HCEC 1CT (cell line): ENCODE measurements around the gene RAB11FIP4.
A peak's percentile ranks its signal among the peaks of the same experiment; 100 is the strongest.

Experiments
- DNase-seq: peaks from one replicate; pipeline ENCODE4 v3.0.0-alpha.2; 2017

Gene RAB11FIP4

DNA sequence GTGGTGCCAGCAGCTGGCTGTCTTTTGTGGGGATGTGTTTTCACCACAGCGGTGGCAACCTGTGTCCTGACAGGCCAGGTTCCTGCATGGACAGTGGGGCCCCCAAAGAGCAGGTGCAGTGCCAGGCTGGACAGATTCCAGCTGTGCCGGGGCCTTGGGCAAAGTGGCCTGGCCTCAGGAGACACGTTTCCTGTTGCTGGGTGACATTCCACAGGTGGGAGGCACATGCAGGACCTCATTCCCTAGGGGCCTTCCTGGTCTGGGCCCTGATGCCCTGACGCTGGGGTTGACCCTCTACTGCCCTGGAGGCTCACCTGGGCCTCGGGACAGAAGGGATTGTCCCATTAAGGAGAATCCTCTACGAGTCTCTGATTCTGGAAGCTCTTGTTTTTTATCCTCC lies 182.4 kb downstream of the RAB11FIP4 start:
- DNase-seq: no peak

DNA sequence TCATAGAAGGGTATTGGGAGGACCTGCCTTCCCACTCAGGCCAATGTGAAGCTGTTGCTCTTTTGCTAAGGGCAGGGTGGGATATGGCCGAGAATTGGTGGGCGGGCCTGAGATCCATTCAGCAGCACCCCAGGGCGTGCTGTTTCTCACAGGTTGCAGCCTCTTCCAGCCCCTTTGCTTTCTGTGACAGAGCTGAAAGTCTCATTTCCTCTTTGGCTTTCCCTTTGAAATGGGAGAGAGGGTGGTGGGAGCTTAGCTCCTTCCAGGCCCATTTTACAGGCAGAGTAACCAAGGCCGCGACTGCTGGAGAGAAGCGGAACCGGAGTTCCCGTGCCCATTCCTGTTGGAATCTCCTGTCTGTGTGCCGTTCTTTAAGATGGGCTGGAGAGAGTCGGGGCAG lies 183.0 kb downstream of the RAB11FIP4 start:
- DNase-seq: no peak

DNA sequence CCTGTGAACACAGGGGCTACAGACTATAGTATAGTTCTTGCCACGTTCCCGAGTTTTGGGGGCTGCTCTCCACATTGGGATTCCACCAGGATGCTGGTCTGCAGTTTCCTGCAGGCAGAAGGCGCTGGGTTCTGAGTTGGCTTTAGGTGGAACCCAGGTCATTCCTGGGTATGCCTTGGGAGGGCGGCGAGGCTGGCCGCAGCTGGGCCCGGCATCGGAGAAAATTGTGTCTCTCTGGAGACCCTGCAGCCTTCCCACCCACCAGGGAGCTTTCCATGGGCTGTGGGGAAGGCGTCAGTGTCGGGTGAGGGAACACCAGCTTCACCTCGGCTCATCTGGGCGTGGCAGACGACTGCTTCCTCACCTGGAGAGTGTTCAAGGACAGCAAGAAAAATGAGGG lies 183.6 kb downstream of the RAB11FIP4 start:
- DNase-seq: no peak

DNA sequence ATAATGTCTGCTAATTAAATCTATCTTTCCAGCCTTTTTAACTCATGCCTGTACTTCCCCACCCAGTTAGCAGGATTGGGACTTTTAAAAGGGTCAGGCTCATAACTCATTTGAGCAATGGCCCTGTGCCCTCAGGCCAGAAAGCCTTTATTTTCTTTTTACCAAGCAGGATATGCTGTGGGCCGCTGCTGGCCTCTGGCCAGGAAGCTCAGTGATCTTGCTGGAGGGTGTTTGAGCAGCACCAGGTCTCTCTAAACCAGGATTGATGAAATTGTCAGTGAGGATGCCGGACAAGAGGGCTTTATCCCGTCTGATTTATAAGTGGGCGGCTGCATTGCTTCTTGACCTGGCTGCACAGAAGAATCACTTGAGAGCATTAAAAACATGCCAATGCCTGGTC lies 187.8 kb downstream of the RAB11FIP4 start:
- no peak for DNase-seq

DNA sequence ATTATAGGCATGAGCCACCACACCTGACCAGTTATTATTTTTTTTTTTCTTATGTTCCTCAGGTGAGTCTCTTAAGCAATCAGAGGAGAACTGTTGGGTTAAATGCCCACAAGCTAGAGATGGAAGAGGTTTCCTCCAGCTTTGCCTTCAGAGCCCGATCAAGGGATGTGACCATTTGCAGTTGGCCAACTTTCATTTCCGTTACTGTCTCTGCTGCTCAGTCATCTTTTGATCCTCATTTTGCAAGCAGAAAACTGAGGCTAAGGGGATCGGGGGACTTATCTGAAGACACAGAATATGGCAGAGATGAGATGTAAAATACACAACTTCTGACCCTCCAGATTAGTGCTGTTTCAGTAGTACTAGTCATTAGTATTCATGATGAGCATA lies 188.8 kb downstream of the RAB11FIP4 start:
- DNase-seq: no peak

DNA sequence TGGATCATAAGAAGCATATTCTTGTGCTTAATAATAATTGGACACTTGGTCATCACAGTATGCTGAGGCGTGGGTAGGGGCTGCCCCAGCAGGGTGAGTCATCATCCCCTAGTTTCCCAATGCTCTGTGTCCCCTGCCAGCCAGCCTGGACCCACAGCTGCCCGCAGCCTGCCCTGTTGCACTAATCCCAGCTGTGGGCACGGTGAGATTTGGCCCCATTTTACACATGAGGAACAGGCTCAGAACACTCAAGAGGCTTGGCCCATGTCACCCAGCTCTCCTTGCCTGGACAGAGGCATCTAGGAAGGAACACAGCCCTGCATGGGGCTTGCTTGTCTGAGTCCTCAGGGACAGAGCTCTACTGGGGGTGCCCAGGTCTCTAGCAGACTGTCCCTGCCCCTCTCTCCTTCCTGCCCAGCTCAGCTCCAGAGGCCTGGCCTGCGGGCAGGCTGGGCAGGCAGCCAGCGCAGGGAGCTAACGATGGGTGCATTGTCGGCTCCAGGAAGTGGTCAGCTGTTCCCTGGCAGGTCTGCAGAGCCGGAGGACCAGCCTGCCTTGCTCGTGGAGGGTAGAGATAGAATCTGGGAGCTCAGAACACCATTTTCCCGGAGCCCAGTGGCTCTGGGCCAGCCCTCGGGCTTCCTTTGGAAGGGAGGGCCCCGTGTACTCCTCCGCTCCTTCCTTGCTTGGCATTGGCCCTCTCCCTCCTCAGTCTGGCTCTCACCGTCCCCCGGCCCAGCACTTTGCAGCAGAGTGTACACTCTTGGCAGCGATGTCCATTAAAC lies 189.4 kb downstream of the RAB11FIP4 start:
- peak; percentile 83 for DNase-seq

DNA sequence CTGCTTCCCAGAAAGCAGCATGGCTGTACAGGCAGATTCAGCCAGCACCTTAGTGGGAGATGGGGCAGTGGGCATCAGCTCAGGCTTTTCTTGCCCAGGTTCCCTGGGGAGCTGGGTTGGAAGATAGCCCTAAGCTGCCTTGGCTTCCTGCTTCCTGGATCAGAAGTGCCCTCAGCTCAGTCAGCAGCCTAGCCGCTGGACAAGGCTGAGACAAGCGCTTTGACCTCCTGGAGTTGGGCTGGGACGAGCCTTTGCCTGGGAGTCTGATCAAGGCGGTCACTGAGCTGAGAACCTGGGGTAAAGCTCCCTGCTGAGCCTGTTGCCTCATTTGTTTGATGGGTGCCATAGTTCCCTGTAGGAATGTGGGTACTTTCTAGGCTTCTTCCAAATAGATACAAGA lies 190.0 kb downstream of the RAB11FIP4 start:
- no peak for DNase-seq

DNA sequence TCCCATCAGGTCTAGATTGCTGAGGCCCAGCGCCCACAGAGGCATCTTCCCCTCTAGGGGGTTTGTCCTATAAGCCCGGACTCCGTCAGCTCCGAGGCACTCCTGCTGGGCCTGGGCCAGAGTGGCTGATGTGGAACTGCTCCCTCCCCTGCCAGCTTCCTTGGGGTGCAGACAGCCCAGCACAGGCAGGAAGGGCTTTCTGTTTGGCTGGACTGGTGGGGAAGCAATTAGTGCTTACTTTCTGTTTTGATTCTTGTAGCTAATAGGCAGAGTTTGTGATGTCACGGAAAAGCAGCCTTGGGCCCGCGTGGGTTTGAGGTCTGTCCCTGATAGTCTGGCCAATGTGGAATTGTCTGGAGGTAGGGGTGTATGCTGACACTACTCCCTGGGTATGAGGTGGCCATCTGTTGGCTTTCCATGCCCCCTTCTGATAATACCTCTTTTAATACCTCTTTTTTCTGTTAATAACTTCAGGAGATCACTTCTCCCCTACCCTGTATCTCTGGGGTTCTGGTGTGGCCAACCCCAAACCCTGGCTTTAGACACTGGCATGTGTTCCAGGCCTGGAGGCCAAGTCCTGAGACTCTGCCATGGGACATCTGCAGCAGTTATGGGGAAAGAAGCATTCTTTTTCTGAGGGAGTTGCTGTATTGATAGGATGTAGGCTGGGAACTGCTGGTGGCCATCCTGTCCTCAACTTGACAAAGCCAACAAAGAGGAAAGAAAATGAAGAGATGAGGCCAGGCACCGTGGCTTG lies 190.9 kb downstream of the RAB11FIP4 start:
- no peak for DNase-seq

DNA sequence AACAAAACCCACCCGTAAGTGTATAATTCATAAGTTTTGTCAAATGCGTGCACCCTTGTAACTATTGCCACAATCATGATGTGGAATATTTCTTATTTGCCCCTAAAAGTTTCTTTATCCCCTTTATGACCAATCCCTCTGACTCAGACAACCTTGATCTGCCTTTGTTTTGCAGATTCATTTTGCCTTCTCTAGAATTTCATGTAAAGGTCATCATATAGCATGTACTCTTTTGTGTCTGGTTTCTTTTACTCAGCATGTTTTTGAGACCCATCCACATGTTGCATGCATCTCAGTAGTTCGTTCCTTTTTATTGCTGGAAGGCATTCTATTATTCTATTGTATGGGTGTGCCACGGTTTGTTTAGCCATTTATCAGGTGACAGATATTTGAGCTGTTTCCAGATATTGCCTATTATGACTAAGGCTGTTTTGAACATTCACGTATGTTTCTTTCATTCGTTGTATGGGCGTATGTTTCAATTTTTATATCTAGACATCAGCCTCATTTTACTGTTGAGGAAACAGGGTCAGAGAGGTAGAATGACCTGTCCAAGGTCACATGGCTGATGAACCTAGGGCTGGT lies 192.4 kb downstream of the RAB11FIP4 start:
- DNase-seq: no peak

DNA sequence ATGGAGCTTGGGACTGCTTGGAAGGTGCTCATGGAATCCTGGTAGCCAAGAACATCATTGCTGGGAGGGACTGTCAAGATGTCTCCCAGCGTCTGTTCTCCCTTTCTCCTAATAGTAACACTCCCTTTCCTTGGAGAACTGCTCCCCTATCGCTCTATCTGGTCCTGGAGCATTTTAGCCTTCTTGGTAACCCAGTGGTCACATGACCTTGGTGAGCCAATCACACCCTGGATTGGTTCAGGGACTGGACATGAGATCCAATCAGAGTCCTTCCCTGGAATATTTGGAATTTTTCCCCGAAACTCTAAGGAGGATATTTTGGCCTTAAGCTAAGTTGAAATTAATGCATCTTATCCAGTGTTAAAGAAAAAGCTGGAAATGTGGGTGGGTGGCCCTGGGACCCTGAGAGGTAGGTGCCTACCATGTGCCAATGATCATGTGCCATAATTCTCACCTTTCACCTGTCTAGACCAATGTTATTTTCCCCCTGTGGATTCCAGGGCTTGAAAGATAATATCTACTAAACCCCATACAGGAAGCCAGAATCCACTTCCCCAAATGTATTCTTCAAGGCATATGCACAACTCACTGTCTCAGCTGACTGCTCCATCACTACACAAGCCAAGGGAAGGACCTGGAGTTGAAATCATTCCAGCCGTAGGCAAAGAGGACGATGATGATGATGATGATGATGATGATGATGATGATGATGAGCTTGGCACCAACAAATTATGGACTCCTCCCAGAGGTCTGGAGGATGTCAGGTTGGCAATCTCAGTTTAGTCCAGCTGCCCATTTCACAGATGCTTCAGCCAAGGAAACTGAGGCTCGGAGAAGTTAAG lies 193.2 kb downstream of the RAB11FIP4 start:
- DNase-seq: no peak

DNA sequence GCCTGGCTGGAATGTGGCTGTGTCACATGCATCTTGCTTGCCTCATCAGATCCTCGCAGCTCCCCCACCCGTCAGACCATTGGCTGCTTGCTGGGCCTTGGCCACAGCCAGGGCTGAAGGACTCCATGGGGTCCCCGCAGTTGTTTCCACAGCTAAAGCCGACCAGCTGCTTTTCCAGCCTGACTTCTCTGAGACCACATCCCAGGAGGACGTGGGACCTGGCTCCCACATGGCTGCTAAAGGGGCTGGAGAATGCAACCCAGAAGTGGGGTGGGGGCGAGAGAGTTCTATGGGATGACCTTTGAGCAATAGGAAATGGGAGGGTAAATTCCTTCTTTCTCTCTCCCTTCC lies 193.8 kb downstream of the RAB11FIP4 start:
- no peak for DNase-seq

DNA sequence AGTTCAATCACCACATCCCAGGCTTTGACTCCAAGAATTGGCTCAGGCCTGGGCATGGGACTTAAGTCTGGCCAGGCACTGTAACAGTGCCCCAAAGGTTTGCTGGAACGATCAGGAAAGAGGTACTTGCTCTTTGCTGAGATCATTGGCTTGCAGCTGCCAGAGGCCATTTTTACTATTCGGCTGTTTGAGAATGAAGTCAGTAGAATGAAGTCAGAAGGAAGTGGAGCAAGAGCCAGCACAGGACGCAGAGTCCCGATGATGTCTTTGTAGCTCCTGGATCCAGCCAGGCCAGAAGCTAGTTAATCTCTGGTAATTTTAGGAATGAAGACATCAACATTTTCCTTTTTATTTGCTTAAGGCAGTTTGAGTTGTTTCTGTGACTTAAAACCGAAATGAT lies 195.5 kb downstream of the RAB11FIP4 start:
- DNase-seq: no peak

DNA sequence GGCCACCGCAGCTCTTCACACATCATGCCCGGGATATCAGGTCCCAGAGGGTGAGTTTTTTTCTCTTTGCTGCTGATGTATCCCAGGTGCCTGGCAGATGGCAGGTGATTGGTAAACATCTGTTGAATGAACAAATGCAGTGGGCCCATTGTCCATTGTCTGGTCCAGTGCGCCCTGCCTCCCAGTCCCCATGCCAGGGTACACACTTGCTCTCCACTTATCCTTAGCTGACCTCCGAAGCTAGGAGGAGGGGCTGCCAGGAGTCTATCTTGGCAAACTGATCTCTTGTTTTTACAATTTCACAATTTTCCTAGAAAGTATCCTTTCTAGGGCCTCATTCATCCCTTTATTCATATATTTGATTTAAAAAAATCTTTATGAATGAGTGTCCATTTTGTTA lies 196.0 kb downstream of the RAB11FIP4 start:
- no peak for DNase-seq
